ENCODE results near the gene TK1.

GRCh38 chr17:78125976-78126894 lies 60.6 kb downstream of the TK1 start:
- TF ChIP-seq, protein P1, sequence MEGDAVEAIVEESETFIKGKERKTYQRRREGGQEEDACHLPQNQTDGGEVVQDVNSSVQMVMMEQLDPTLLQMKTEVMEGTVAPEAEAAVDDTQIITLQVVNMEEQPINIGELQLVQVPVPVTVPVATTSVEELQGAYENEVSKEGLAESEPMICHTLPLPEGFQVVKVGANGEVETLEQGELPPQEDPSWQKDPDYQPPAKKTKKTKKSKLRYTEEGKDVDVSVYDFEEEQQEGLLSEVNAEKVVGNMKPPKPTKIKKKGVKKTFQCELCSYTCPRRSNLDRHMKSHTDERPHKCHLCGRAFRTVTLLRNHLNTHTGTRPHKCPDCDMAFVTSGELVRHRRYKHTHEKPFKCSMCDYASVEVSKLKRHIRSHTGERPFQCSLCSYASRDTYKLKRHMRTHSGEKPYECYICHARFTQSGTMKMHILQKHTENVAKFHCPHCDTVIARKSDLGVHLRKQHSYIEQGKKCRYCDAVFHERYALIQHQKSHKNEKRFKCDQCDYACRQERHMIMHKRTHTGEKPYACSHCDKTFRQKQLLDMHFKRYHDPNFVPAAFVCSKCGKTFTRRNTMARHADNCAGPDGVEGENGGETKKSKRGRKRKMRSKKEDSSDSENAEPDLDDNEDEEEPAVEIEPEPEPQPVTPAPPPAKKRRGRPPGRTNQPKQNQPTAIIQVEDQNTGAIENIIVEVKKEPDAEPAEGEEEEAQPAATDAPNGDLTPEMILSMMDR (IDR thresholded peaks at IDR 0.05), result no peak
- TF ChIP-seq POLR2A (IDR thresholded peaks at IDR 0.05), result no peak
